Endometrial microvascular endothelial cells (primary cell): ENCODE measurements around the gene FPR2. TPM values are rescaled to one million over a fixed set of nuclear protein-coding genes. Genes with fewer than 3 reads are reported as not detected.
"Not testable (repeated sequence)": the region's sequence is repeated elsewhere in the genome, so short reads cannot be mapped to it uniquely, and the experiment has no call there.

ENCODE experiments used
- in situ Hi-C: cut with HindIII; loops from 2 replicates; pipeline ENCODE4 v1.10.0; 2017; ENCODE audit warnings: low sequenced_read_pairs, low pct_unique_long_range_greater_than_20kb; ENCODE audit errors: inconsistent ontology term
- total RNA-seq: library from RNA; depleted of rRNA; stranded (reverse); fragments of >200 nt; gene quantifications from one replicate; pipeline ENCODE4 v1.2.3, GENCODE V29; 2015; ENCODE audit errors: inconsistent ontology term

Gene FPR2
- total RNA-seq, 1 donor from 2014 or later = not detected

GRCh38 chr19:51799034-51799773 lies 38.2 kb downstream of the FPR2 start:
- in situ Hi-C loops = no loop called here

- in situ Hi-C loops = no loop called here
These were observed 38.9 kb downstream of the FPR2 start for GRCh38 chr19:51799774-51800472.

GRCh38 chr19:51800473-51801244 lies 39.7 kb downstream of the FPR2 start:
- in situ Hi-C loops = no loop called here

- in situ Hi-C loops = no loop called here
These were observed 41.8 kb downstream of the FPR2 start for GRCh38 chr19:51802775-51803174.

- in situ Hi-C loops = no loop called here
These were observed 42.5 kb downstream of the FPR2 start for GRCh38 chr19:51803519-51803918.

- in situ Hi-C loops = no loop called here
These were observed 43.0 kb downstream of the FPR2 start for GRCh38 chr19:51803967-51804366.

GRCh38 chr19:51804789-51805188 lies 43.8 kb downstream of the FPR2 start:
- in situ Hi-C loops = not testable (repeated sequence)

- in situ Hi-C loops = not testable (repeated sequence)
These were observed 44.4 kb downstream of the FPR2 start for GRCh38 chr19:51805396-51805795.

- in situ Hi-C loops = not testable (repeated sequence)
These were observed 45.6 kb downstream of the FPR2 start for GRCh38 chr19:51806571-51806970.

GRCh38 chr19:51807111-51807701 lies 46.2 kb downstream of the FPR2 start:
- in situ Hi-C loops = no loop called here

- in situ Hi-C loops = no loop called here
These were observed 46.9 kb downstream of the FPR2 start for GRCh38 chr19:51807925-51808324.

- in situ Hi-C loops = no loop called here
These were observed 47.5 kb downstream of the FPR2 start for GRCh38 chr19:51808333-51808986.

- in situ Hi-C loops = no loop called here
These were observed 48.8 kb downstream of the FPR2 start for GRCh38 chr19:51809787-51810186.

GRCh38 chr19:51810223-51810622 lies 49.2 kb downstream of the FPR2 start:
- in situ Hi-C loops = no loop called here

- in situ Hi-C loops = no loop called here
These were observed 50.4 kb downstream of the FPR2 start for GRCh38 chr19:51811344-51811743.

- in situ Hi-C loops = no loop called here
These were observed 54.1 kb downstream of the FPR2 start for GRCh38 chr19:51815043-51815442.

GRCh38 chr19:51816711-51817110 lies 55.7 kb downstream of the FPR2 start:
- in situ Hi-C loops = no loop called here

- in situ Hi-C loops = no loop called here
These were observed 59.0 kb downstream of the FPR2 start for GRCh38 chr19:51820011-51820410.
